ENCODE data around the gene TMPRSS11A. TPM values are rescaled to one million over a fixed set of nuclear protein-coding genes. Genes with fewer than 3 reads are reported as not detected.

Gene TMPRSS11A
- total RNA-seq, 2 experiments from 2014 or later: not detected

DNA sequence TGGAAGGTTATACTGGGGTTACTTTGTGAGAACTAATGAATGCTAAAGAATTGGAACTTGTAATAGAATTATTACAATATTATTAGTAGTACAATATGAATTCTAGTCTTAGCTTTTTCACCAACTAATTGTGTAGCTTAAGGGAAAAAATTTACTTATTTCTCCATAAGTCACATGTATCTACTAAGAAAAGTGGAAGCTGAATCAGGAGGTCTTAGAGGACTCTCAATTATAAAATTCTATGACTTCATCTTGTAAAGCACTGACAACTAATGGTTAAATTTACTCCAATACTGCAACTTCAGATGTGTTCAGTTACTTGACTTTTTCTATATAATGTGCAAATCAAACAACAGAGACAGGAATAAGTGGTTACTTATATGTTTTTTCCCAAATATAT is 78.6 kb downstream of the TMPRSS11A start:
- ChIA-PET CTCF (ENCODE audit: unreplicated experiment) (no interaction called here), POLR2A (interaction anchor here (0.5 to 1.2 kb wide), 2 partner anchors 13 to 334 kb away, joined by 3 read pairs; no protein-coding TSS in a partner anchor)
- BruUV-seq (replicated peaks): no TSS peak
- intact Hi-C loops (cut with micrococcal nuclease; ENCODE audit: unreplicated experiment): no loop called here
- Histone ChIP-seq H3K79me2 (ENCODE audit: insufficient read depth, low read depth, low read length) (no peaks in the 10 kb centered on the region), H3K4me1 (ENCODE audit: insufficient read depth, low read length, poor library complexity, severe bottlenecking) (no peaks in the 10 kb centered on the region), H4K20me1 (ENCODE audit: insufficient read depth, low read length) (no peaks in the 10 kb centered on the region), H3K36me3 (ENCODE audit: insufficient read depth, low read length) (no peaks in the 10 kb centered on the region), H3K9me2 (ENCODE audit: insufficient read depth, low read length) (no peaks in the 10 kb centered on the region), H3K9me3 (ENCODE audit: low read length) (no peaks in the 10 kb centered on the region), H3K4me3 (ENCODE audit: low read depth, low read length, poor library complexity, severe bottlenecking) (no peak overlapping the region), H3K4me2 (ENCODE audit: low read length) (no peak overlapping the region), H2AFZ (ENCODE audit: low read length) (no peak overlapping the region), H3K27ac (ENCODE audit: low read depth, low read length, poor library complexity, severe bottlenecking) (no peak overlapping the region)
- TF ChIP-seq, protein P1, sequence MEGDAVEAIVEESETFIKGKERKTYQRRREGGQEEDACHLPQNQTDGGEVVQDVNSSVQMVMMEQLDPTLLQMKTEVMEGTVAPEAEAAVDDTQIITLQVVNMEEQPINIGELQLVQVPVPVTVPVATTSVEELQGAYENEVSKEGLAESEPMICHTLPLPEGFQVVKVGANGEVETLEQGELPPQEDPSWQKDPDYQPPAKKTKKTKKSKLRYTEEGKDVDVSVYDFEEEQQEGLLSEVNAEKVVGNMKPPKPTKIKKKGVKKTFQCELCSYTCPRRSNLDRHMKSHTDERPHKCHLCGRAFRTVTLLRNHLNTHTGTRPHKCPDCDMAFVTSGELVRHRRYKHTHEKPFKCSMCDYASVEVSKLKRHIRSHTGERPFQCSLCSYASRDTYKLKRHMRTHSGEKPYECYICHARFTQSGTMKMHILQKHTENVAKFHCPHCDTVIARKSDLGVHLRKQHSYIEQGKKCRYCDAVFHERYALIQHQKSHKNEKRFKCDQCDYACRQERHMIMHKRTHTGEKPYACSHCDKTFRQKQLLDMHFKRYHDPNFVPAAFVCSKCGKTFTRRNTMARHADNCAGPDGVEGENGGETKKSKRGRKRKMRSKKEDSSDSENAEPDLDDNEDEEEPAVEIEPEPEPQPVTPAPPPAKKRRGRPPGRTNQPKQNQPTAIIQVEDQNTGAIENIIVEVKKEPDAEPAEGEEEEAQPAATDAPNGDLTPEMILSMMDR (conservative IDR thresholded peaks at IDR 0.05; ENCODE audit: low read length): no peak
- TF ChIP-seq EZH2phosphoT487 (IDR thresholded peaks at IDR 0.05; ENCODE audit: borderline replicate concordance, low read depth, low read length): no peak
- no peak for DNase-seq (ENCODE audit: low spot score)

- intact Hi-C loops (cut with micrococcal nuclease; ENCODE audit: unreplicated experiment): no loop called here
- DNase-seq (ENCODE audit: low spot score): no peak
Observed at GRCh38 chr4:67883902-67884301, 79.4 kb downstream of the TMPRSS11A start, which contains the start of gene TMPRSS11D. Gene TMPRSS11D, minus strand, starts transcription at chr4:67884002. Its CDS starts 69 bp downstream, at chr4:67883933.

GRCh38 chr4:67883458-67883857 is 79.8 kb downstream of the TMPRSS11A start:
- BruUV-seq (replicated peaks): no TSS peak
- DNase-seq (ENCODE audit: low spot score): no peak
- no peaks in the 10 kb centered on the region for H3K9me2 ChIP-seq (ENCODE audit: insufficient read depth, low read length)
- H3K79me2 ChIP-seq (ENCODE audit: insufficient read depth, low read depth, low read length): no peaks in the 10 kb centered on the region
- H3K36me3 ChIP-seq (ENCODE audit: insufficient read depth, low read length): no peaks in the 10 kb centered on the region
- no peaks in the 10 kb centered on the region for H4K20me1 ChIP-seq (ENCODE audit: insufficient read depth, low read length)
- H3K9me3 ChIP-seq (ENCODE audit: low read length): no peaks in the 10 kb centered on the region
- no peak overlapping the region for H3K4me2 ChIP-seq (ENCODE audit: low read length)
- no peak overlapping the region for H3K27ac ChIP-seq (ENCODE audit: low read depth, low read length, poor library complexity, severe bottlenecking)
- intact Hi-C loops (cut with micrococcal nuclease; ENCODE audit: unreplicated experiment): no loop called here
- TF ChIP-seq, protein P1 (conservative IDR thresholded peaks at IDR 0.05; ENCODE audit: low read length): no peak
- no peak for TF ChIP-seq EZH2phosphoT487 (IDR thresholded peaks at IDR 0.05; ENCODE audit: borderline replicate concordance, low read depth, low read length)
- CTCF ChIA-PET (ENCODE audit: unreplicated experiment): no interaction called here
- H3K4me1 ChIP-seq (ENCODE audit: insufficient read depth, low read length, poor library complexity, severe bottlenecking): no peaks in the 10 kb centered on the region
- H2AFZ ChIP-seq (ENCODE audit: low read length): no peak overlapping the region
- POLR2A ChIA-PET: interaction anchor here (0.6 to 1.1 kb wide), 4 partner anchors 15 to 717 kb away, joined by 3 to 4 read pairs (median 3); no protein-coding TSS in a partner anchor
- H3K4me3 ChIP-seq (ENCODE audit: low read depth, low read length, poor library complexity, severe bottlenecking): no peak overlapping the region

More at GRCh38 chr4:67883902-67884301, 79.4 kb downstream of the TMPRSS11A start, which contains the start of gene TMPRSS11D:
- no peak within 1 kb of the TSS for H2AFZ ChIP-seq (ENCODE audit: low read length)
- no peaks in the 10 kb centered on the region for H3K4me1 ChIP-seq (ENCODE audit: insufficient read depth, low read length, poor library complexity, severe bottlenecking)
- H3K9me3 ChIP-seq (ENCODE audit: low read length): no peaks in the 10 kb centered on the region
- no peaks in the 10 kb centered on the region for H3K9me2 ChIP-seq (ENCODE audit: insufficient read depth, low read length)
- ChIA-PET CTCF (ENCODE audit: unreplicated experiment) (no interaction called here), POLR2A (interaction anchor here (0.6 to 1.2 kb wide), 3 partner anchors 14 to 49 kb away, joined by 3 to 4 read pairs (median 3); no protein-coding TSS in a partner anchor)
- no peaks in the 10 kb centered on the region for H3K36me3 ChIP-seq (ENCODE audit: insufficient read depth, low read length)
- H3K4me3 ChIP-seq (ENCODE audit: low read depth, low read length, poor library complexity, severe bottlenecking): no peak within 1 kb of the TSS
- no peak within 1 kb of the TSS for H3K27ac ChIP-seq (ENCODE audit: low read depth, low read length, poor library complexity, severe bottlenecking)
- no TSS peak for BruUV-seq (replicated peaks)
- no peak within 1 kb of the TSS for H3K4me2 ChIP-seq (ENCODE audit: low read length)
- TF ChIP-seq, protein P1 (conservative IDR thresholded peaks at IDR 0.05; ENCODE audit: low read length): no peak
- no peak for TF ChIP-seq EZH2phosphoT487 (IDR thresholded peaks at IDR 0.05; ENCODE audit: borderline replicate concordance, low read depth, low read length)
- no peaks in the 10 kb centered on the region for H3K79me2 ChIP-seq (ENCODE audit: insufficient read depth, low read depth, low read length)
- no peaks in the 10 kb centered on the region for H4K20me1 ChIP-seq (ENCODE audit: insufficient read depth, low read length)

Measured in OCI-LY7 (cell line).